ENCODE data around the gene DMTF1. TPM values are rescaled to one million over a fixed set of nuclear protein-coding genes. Genes with fewer than 3 reads are reported as not detected.

DMTF1 gene
- polyA plus RNA-seq, 3 donors = 4.9 to 108 (median 8.3) TPM

GRCh38 chr7:87217983-87218653 is 65.9 kb downstream of the DMTF1 start:
- H3K4me1 ChIP-seq (ENCODE audit: control insufficient read depth in 1 of 2, insufficient read depth in 2 of 2, low read length in 2 of 2) = peaks cover 34 to 43% of the 10 kb centered on the region in 2 donors
- no peak overlapping the region for H2AFZ ChIP-seq (ENCODE audit: insufficient read depth, low read depth, low read length, poor library complexity, severe bottlenecking)

More at GRCh38 chr7:87217983-87218653, 65.9 kb downstream of the DMTF1 start:
- DNase-seq = no peak
- H3K27ac Mint-ChIP-seq = peak overlapping the region in 4 of 7 donors; percentile 71 to 96 (median 95)
- peaks cover 59% of the 10 kb centered on the region for H4K20me1 ChIP-seq (ENCODE audit: insufficient read depth, low read length)
- no peaks in the 10 kb centered on the region for H3K9me3 ChIP-seq (replicated peaks in 1 of 2; ENCODE audit: control insufficient read depth in 1 of 2, insufficient read depth in 1 of 2, low read length in 2 of 2)
- peaks cover 44% of the 10 kb centered on the region for H3K4me1 Mint-ChIP-seq
- peaks cover 0 to 8% of the 10 kb centered on the region in 2 donors for H3K36me3 Mint-ChIP-seq
- intact Hi-C loops (cut with micrococcal nuclease) = loop anchor here (10.0 kb wide), 1 partner anchor 63 kb away; the partner anchor contains the start of gene DMTF1 (in 2 of the 2)
- peak overlapping the region; percentile 71 to 99 (median 98) for H3K4me3 ChIP-seq (replicated peaks in 1 of 3; ENCODE audit: low read depth in 2 of 3, low read length in 3 of 3)
- H3K9ac ChIP-seq (ENCODE audit: insufficient read depth, low read length, poor library complexity, severe bottlenecking) = peak overlapping the region; percentile 93
- peak overlapping the region; percentile 98 to 99 for H3K4me3 Mint-ChIP-seq
- H3K36me3 ChIP-seq (replicated peaks in 1 of 2; ENCODE audit: control insufficient read depth in 1 of 2, insufficient read depth in 2 of 2, low read length in 2 of 2) = peaks cover 0 to 3% of the 10 kb centered on the region in 2 donors
- peaks cover 20 to 26% of the 10 kb centered on the region in 2 donors for H3K27me3 ChIP-seq (ENCODE audit: control insufficient read depth in 2 of 2, insufficient read depth in 2 of 2, low read length in 2 of 2)
- WGBS (ENCODE audit: insufficient coverage) = 100% methylated on average over 2 of the region's 9 CpGs
- no peak for TF ChIP-seq CTCF (IDR thresholded peaks at IDR 0.05)
- peaks cover 0 to 2% (median 0%) of the 10 kb centered on the region in 7 donors for H3K9me3 Mint-ChIP-seq
- peaks cover 0 to 12% (median 10%) of the 10 kb centered on the region in 3 donors for H3K27me3 Mint-ChIP-seq (ENCODE audit: low read depth in 3 of 3)
- peak overlapping the region in 1 of 2 donors; percentile 98 for H3K27ac ChIP-seq (ENCODE audit: low read depth in 1 of 2, low read length in 2 of 2)
- H3K4me2 ChIP-seq (replicated peaks; ENCODE audit: extremely low read depth, low read length, poor library complexity, severe bottlenecking) = peak overlapping the region; percentile 97
- H3K79me2 ChIP-seq (ENCODE audit: insufficient read depth, low read length) = peaks cover 64% of the 10 kb centered on the region

Data from CD14-positive monocyte (primary cell).